ENCODE results near the gene EPHA8. TPM values are rescaled to one million over a fixed set of nuclear protein-coding genes. Genes with fewer than 3 reads are reported as not detected.

The EPHA8 gene
- polyA plus RNA-seq, 2 of the 4 experiments (the other 2 are of a cell fraction), result not detected

DNA sequence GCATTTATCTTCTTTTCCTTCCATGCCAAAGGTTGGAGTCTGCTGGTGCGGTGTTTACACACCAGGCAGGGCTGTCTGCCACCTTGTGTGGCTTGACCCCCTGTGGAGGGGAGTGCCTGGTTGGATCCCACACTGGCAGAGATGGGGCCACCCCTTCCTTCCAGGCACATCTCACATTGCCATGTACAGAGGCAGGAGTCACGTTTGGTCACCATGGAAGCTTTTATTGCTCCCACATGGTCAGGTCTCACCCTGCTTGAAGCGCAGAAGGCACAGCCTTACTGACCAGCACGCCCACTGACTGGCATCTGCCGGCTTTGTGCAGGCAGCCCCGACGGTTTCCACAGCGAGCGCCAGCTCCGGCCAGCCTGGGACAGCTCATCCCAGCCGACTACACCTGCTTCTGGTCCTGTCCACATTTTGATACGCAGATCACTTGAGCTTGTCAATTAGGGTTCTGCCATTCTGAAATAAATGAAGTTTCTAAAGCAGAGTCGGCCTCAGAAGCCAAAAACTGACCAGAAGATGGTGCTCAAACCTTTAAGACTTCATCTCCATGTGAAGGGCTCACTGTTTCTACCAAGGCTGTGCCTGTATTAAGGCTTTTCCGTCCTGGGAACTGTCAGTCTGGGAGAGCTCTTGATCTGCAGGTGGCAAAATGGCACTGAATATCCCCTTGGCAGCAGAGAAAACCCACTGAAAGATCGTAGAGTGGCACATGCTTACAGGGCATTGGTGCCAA lies 35.6 kb upstream of the EPHA8 start:
- ChIA-PET POLR2A (no interaction called here), CTCF (interaction anchor here (0.6 to 1.7 kb wide), 7 partner anchors 11 to 115 kb away, joined by 3 to 4 read pairs (median 3); no protein-coding TSS in a partner anchor)
- DNase-seq (ENCODE audit: low read depth in 1 of 2, low spot score in 1 of 2), result no peak
- 87% methylated on average over 10 of the region's 15 CpGs for WGBS (ENCODE audit: missing lambda C conversion rate)
- no peak for TF ChIP-seq CBX2 (IDR thresholded peaks at IDR 0.05; ENCODE audit: borderline replicate concordance, low read depth)
- TF ChIP-seq, protein P1, sequence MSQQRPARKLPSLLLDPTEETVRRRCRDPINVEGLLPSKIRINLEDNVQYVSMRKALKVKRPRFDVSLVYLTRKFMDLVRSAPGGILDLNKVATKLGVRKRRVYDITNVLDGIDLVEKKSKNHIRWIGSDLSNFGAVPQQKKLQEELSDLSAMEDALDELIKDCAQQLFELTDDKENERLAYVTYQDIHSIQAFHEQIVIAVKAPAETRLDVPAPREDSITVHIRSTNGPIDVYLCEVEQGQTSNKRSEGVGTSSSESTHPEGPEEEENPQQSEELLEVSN (IDR thresholded peaks at IDR 0.05; ENCODE audit: borderline replicate concordance, low read depth), result no peak
- no peaks in the 10 kb centered on the region for H3K4me1 ChIP-seq
- H3K27ac ChIP-seq, result no peak overlapping the region
- H3K4me2 ChIP-seq, result no peak overlapping the region
- H3K4me3 ChIP-seq, result no peak overlapping the region
- FAIRE-seq, result no peak
- no peaks in the 10 kb centered on the region for H3K9me3 ChIP-seq
- no peak for ATAC-seq

- Histone ChIP-seq H3K4me3 (no peak overlapping the region), H3K4me2 (no peak overlapping the region), H3K4me1 (no peaks in the 10 kb centered on the region), H3K27ac (no peak overlapping the region), H3K9me3 (no peaks in the 10 kb centered on the region)
- ATAC-seq, result no peak
- ChIA-PET CTCF (interaction anchor here (0.9 to 1.5 kb wide), 2 partner anchors 16 to 111 kb away, joined by 3 to 4 read pairs; no protein-coding TSS in a partner anchor), POLR2A (no interaction called here)
- WGBS (ENCODE audit: missing lambda C conversion rate), result 93% methylated on average over 7 of the region's 7 CpGs
- FAIRE-seq, result no peak
- no peak for DNase-seq (ENCODE audit: low read depth in 1 of 2, low spot score in 1 of 2)
- TF ChIP-seq MAFK (IDR thresholded peaks at IDR 0.05; ENCODE audit: partially characterized antibody) (no peak), EHMT2 (IDR thresholded peaks at IDR 0.05; ENCODE audit: low read depth) (no peak)
Observed at GRCh38 chr1:22528451-22528850, 34.8 kb upstream of the EPHA8 start.

DNA sequence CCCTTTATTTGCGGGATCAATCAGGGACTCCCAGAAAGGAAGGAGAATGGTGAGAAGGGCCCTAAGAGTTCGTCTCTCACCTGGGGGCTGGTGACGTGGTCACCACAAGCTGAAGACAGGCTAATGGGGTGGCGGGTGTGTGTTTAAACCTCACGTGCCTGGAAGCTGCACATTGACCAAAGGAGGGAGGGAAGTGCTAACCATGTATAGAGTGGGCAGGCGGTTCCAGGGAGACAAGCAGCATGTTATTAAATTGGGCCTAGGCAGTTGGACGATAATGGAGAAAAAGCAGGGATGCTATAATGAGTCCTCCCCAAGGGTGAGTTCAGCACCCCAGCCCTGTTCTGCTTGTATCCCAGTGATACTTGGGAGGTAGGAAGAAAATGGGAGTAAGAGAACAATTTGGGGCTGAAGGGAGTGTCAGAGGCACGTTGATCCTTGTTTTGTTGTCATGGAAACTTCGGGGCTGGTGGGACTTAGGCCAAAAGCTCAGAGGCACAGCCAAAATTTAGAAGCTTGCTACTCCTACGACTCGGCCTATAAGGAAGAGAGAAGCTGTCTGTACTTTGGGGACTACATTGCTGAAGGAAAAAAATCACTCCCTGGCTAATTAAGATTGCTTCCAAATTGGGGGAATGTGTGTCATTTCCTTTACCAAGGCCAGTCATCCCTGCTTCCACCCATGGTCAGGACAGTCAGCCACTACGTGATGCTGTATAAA lies 33.2 kb upstream of the EPHA8 start:
- no peak overlapping the region for H3K27ac ChIP-seq
- 84% methylated on average over 12 of the region's 12 CpGs for WGBS (ENCODE audit: missing lambda C conversion rate)
- no peak for ATAC-seq
- no peak for FAIRE-seq
- H3K4me3 ChIP-seq, result no peak overlapping the region
- CTCF ChIA-PET, result no interaction called here
- no peak overlapping the region for H3K4me2 ChIP-seq
- POLR2A ChIA-PET, result no interaction called here
- no peaks in the 10 kb centered on the region for H3K4me1 ChIP-seq
- DNase-seq (ENCODE audit: low read depth in 1 of 2, low spot score in 1 of 2), result no peak
- TF ChIP-seq CHD4 (IDR thresholded peaks at IDR 0.05; ENCODE audit: borderline replicate concordance) (no peak), ZFP36 (IDR thresholded peaks at IDR 0.05; ENCODE audit: borderline replicate concordance, partially characterized antibody) (no peak), CTCF (IDR thresholded peaks at IDR 0.05) (no peak), NR3C1 (IDR thresholded peaks at IDR 0.05) (no peak), HEYL (CRISPR knock-in tag; IDR thresholded peaks at IDR 0.05) (no peak), HDAC2 (IDR thresholded peaks at IDR 0.05) (no peak), ZNF302 (CRISPR knock-in tag; IDR thresholded peaks at IDR 0.05) (no peak), KDM1A (IDR thresholded peaks at IDR 0.05; ENCODE audit: low read depth) (no peak), CBX8 (IDR thresholded peaks at IDR 0.05) (no peak), MYC (IDR thresholded peaks at IDR 0.05; ENCODE audit: borderline replicate concordance, low read length) (no peak), BCL3 (IDR thresholded peaks at IDR 0.05) (no peak), FOSB (CRISPR knock-in tag; IDR thresholded peaks at IDR 0.05) (no peak), MAFK (IDR thresholded peaks at IDR 0.05; ENCODE audit: partially characterized antibody) (no peak), ELK1 (IDR thresholded peaks at IDR 0.05; ENCODE audit: low read depth, low read length) (no peak)
- TF ChIP-seq, protein P2, sequence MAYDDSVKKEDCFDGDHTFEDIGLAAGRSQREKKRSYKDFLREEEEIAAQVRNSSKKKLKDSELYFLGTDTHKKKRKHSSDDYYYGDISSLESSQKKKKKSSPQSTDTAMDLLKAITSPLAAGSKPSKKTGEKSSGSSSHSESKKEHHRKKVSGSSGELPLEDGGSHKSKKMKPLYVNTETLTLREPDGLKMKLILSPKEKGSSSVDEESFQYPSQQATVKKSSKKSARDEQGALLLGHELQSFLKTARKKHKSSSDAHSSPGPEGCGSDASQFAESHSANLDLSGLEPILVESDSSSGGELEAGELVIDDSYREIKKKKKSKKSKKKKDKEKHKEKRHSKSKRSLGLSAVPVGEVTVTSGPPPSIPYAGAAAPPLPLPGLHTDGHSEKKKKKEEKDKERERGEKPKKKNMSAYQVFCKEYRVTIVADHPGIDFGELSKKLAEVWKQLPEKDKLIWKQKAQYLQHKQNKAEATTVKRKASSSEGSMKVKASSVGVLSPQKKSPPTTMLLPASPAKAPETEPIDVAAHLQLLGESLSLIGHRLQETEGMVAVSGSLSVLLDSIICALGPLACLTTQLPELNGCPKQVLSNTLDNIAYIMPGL (CRISPR knock-in tag; IDR thresholded peaks at IDR 0.05; ENCODE audit: borderline replicate concordance), result no peak
- TF ChIP-seq, protein P3, sequence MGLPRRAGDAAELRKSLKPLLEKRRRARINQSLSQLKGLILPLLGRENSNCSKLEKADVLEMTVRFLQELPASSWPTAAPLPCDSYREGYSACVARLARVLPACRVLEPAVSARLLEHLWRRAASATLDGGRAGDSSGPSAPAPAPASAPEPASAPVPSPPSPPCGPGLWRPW (IDR thresholded peaks at IDR 0.05), result no peak
- TF ChIP-seq, protein P1 (IDR thresholded peaks at IDR 0.05; ENCODE audit: borderline replicate concordance, low read depth), result no peak
- H3K9me3 ChIP-seq, result no peaks in the 10 kb centered on the region
